Endothelial cell of umbilical vein (primary cell): ENCODE data around the gene LRP11. TPM values are rescaled to one million over a fixed set of nuclear protein-coding genes. Genes with fewer than 3 reads are reported as not detected.

ENCODE experiments used
- BruUV-seq: library from RNA; stranded (reverse); fragments of 400-500 nt; replicated peaks from 2 replicates; lab custom pipeline; 2021; lab: Mats Ljungman, UMichigan
- CTCF ChIA-PET: fragments of 300-600, 350-600 bp; sonication (Branson Sonifier 250); formaldehyde crosslinking; loops from one replicate; lab custom pipeline; 2021; ENCODE audit warnings: antibody characterized with exemption, inconsistent platforms; lab: Charles Lee
- POLR2A ChIA-PET: fragments of 300-600, 350-600 bp; sonication (Branson Sonifier 250); formaldehyde crosslinking; loops from one replicate; lab custom pipeline; 2021; ENCODE audit warnings: antibody characterized with exemption, inconsistent platforms; lab: Charles Lee
- DNase-seq: peaks from one replicate; pipeline ENCODE4 v3.0.0-alpha.2; 2011; ENCODE audit warnings: low read depth, low spot score
- FAIRE-seq: peaks from 2 replicates; lab custom pipeline; 2011; peaks lifted over from hg19 to GRCh38; lab: Jason Lieb, UNC
- H2AFZ ChIP-seq: 2 replicates; pipeline ENCODE4 v1.6.0; 2012; ENCODE audit warnings: low read depth, low read length, control low read depth, inconsistent platforms
- H3K27ac ChIP-seq: 2 replicates; pipeline ENCODE4 v1.5.1; 2011; ENCODE audit warnings: low read depth, mild to moderate bottlenecking, control low read depth, low read length, moderate library complexity; ENCODE audit not compliant: insufficient read depth
- H3K27me3 ChIP-seq, 2 experiments: 2 replicates each; pipeline versions ENCODE4 v1.6.0 to v1.6.1; 2011; ENCODE audit warnings: low read length in 2 of 2, mixed read lengths in 1 of 2; ENCODE audit not compliant: control insufficient read depth in 2 of 2, insufficient read depth in 2 of 2
- H3K36me3 ChIP-seq, 2 experiments: 2 replicates in 1 of 2; 3 replicates in 1 of 2; pipeline ENCODE4 v1.5.1; 2011; ENCODE audit warnings: low read length in 2 of 2, mild to moderate bottlenecking in 1 of 2, moderate library complexity in 1 of 2; ENCODE audit not compliant: control insufficient read depth in 2 of 2, insufficient read depth in 2 of 2; ENCODE audit errors: extremely low read depth in 1 of 2
- H3K4me1 ChIP-seq: 3 replicates; pipeline ENCODE4 v1.5.1; 2011; ENCODE audit warnings: mild to moderate bottlenecking, low read length; ENCODE audit not compliant: control insufficient read depth, insufficient read depth; ENCODE audit errors: extremely low read depth
- H3K4me2 ChIP-seq: 2 replicates; pipeline ENCODE4 v1.6.1; 2011; ENCODE audit warnings: low read length, control low read depth, mixed read lengths; ENCODE audit not compliant: insufficient read depth
- H3K4me3 ChIP-seq, 3 experiments: fragments of 200-600 bp in 1 of 3; sonication (generic), shearing (Covaris generic) in 1 of 3; replicated peaks in 1 of 3; 2 replicates each; pipeline ENCODE4 v1.5.1; 2011 to 2016; ENCODE audit warnings: control low read depth in 3 of 3, low read length in 3 of 3, mild to moderate bottlenecking in 2 of 3, inconsistent platforms in 1 of 3, low read depth in 1 of 3, moderate library complexity in 1 of 3; ENCODE audit not compliant: insufficient read depth in 1 of 3
- H3K79me2 ChIP-seq: 2 replicates; pipeline ENCODE4 v1.6.0; 2012; ENCODE audit warnings: low read length, inconsistent platforms; ENCODE audit not compliant: control insufficient read depth, insufficient read depth
- H3K9ac ChIP-seq: replicated peaks from 2 replicates; pipeline ENCODE3; 2011; ENCODE audit warnings: low read length, control low read depth; ENCODE audit not compliant: insufficient read depth; ENCODE audit errors: extremely low read depth
- H3K9me1 ChIP-seq: replicated peaks from 3 replicates; pipeline ENCODE4 v1.6.0; 2011; ENCODE audit warnings: mild to moderate bottlenecking, low read length; ENCODE audit not compliant: control insufficient read depth, insufficient read depth; ENCODE audit errors: extremely low read depth
- H3K9me3 ChIP-seq: replicated peaks from 2 replicates; pipeline ENCODE4 v1.5.1; 2012; ENCODE audit warnings: low read length, inconsistent platforms; ENCODE audit not compliant: control insufficient read depth, insufficient read depth
- H4K20me1 ChIP-seq: replicated peaks from 2 replicates; pipeline ENCODE3; 2011; ENCODE audit warnings: mild to moderate bottlenecking, low read length; ENCODE audit not compliant: control insufficient read depth, insufficient read depth; ENCODE audit errors: extremely low read depth
- EZH2 ChIP-seq: IDR thresholded peaks from 2 replicates; pipeline ENCODE4 v1.6.1; 2012; ENCODE audit warnings: borderline replicate concordance, low read depth, mild to moderate bottlenecking, moderate library complexity, low read length, inconsistent platforms; ENCODE audit not compliant: severe bottlenecking
- FOS ChIP-seq: IDR thresholded peaks from 2 replicates; pipeline ENCODE4 v1.6.1; 2011; ENCODE audit warnings: mild to moderate bottlenecking, low read length, moderate library complexity, borderline replicate concordance; ENCODE audit not compliant: insufficient read depth
- GATA2 ChIP-seq: IDR thresholded peaks from 2 replicates; pipeline ENCODE4 v1.7.0; 2011; ENCODE audit warnings: low read depth, mild to moderate bottlenecking, moderate library complexity, mixed read lengths, low read length; ENCODE audit not compliant: insufficient read length, insufficient read depth
- JUN ChIP-seq: IDR thresholded peaks from 2 replicates; pipeline ENCODE4 v1.6.1; 2011; ENCODE audit warnings: borderline replicate concordance, low read depth; ENCODE audit not compliant: insufficient read length, insufficient read depth
- MAX ChIP-seq: IDR thresholded peaks from 2 replicates; pipeline ENCODE4 v1.6.1; 2011; ENCODE audit not compliant: insufficient read depth, insufficient read length
- MYC ChIP-seq: IDR thresholded peaks from one replicate; pipeline ENCODE4 v1.6.1; 2011; ENCODE audit warnings: mild to moderate bottlenecking, low read depth, low read length
- POLR2A ChIP-seq: IDR thresholded peaks from 2 replicates; pipeline ENCODE4 v1.6.1; 2012; ENCODE audit warnings: low read depth, mild to moderate bottlenecking, control low read depth, low read length
- POLR2AphosphoS5 ChIP-seq: IDR thresholded peaks from 2 replicates; pipeline ENCODE4 v1.6.1; 2012; ENCODE audit warnings: low read depth, mild to moderate bottlenecking, control low read depth, low read length, moderate library complexity; ENCODE audit not compliant: insufficient read depth
- dilution Hi-C: fragments of 300-500 bp; cut with MboI; formaldehyde crosslinking; loops from one replicate; pipeline ENCODE4 v1.15.0; 2019; ENCODE audit warnings: low sequenced_read_pairs; ENCODE audit not compliant: extremely low pct_ligation_motif_present
- intact Hi-C: fragments of 100-400 bp; cut with micrococcal nuclease; formaldehyde crosslinking; loops from one replicate; pipeline ENCODE4 v1.10.0; 2022
- polyA plus RNA-seq, 4 experiments: library from polyadenylated mRNA; depleted of rRNA in 3 of 4; stranded (reverse) in 3 of 4; unstranded in 1 of 4; fragments of >200 nt; gene quantifications; 2 replicates each; pipeline versions ENCODE4 v1.2.1 to v1.2.3, GENCODE V29; 2011 to 2012; ENCODE audit warnings: missing spikeins in 1 of 4
- total RNA-seq: library from RNA; stranded (reverse); gene quantifications from 2 replicates; pipeline ENCODE4 v1.2.3, GENCODE V29; 2021
- TF ChIP-seq, protein P1 (sequence below), 2 donors: IDR thresholded peaks; 1 replicate in 1 of 2; 2 replicates in 1 of 2; pipeline ENCODE4 v1.5.1; 2011; ENCODE audit warnings: low read length in 2 of 2, mild to moderate bottlenecking in 2 of 2, moderate library complexity in 2 of 2, control low read depth in 1 of 2, inconsistent platforms in 1 of 2, low read depth in 1 of 2; ENCODE audit not compliant: insufficient read depth in 1 of 2; ENCODE audit errors: extremely low read depth in 1 of 2

LRP11 gene
- total and polyA plus RNA-seq, 2 donors (not counting 3 experiments of a cell fraction or from before 2014, with no cell fraction given) = 23.1 to 59.1 TPM

DNA sequence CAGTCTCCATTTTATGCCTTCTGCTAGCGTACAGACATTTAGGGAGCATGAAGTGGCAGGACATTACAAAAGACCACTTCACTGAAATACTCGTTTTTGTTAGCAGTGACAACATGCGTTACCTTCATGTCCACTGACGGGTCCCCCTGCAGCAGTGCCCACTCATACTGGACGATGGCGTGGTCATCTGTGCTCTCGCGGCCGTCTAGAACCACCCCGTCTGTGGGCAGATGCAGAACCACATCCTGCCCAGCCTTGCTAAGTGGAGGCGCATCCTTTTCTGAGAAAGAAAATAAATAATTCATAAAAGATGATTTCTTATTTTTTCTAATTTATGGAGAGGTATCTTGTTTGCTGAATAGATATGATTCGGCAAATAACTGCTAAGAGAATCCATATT is 11.3 kb downstream of the LRP11 start:
- no peaks in the 10 kb centered on the region for H4K20me1 ChIP-seq
- DNase-seq (peak; percentile 45), FAIRE-seq (no peak)
- H3K4me2 ChIP-seq = peak overlapping the region; percentile 97
- POLR2A ChIA-PET = no interaction called here
- no TSS peak for BruUV-seq
- peaks cover 65% of the 10 kb centered on the region for H3K4me1 ChIP-seq
- no peaks in the 10 kb centered on the region for H3K27me3 ChIP-seq
- H3K4me3 ChIP-seq = peak overlapping the region; percentile 34 to 58 (median 44)
- H3K9me3 ChIP-seq = no peaks in the 10 kb centered on the region
- CTCF ChIA-PET = interaction anchor here (0.8 kb wide), 1 partner anchor 12 kb away, joined by 3 read pairs; no protein-coding TSS in a partner anchor
- TF ChIP-seq GATA2 = no peak
- TF ChIP-seq POLR2AphosphoS5 = no peak
- no peak for TF ChIP-seq JUN
- TF ChIP-seq MAX = no peak
- TF ChIP-seq, protein P1, sequence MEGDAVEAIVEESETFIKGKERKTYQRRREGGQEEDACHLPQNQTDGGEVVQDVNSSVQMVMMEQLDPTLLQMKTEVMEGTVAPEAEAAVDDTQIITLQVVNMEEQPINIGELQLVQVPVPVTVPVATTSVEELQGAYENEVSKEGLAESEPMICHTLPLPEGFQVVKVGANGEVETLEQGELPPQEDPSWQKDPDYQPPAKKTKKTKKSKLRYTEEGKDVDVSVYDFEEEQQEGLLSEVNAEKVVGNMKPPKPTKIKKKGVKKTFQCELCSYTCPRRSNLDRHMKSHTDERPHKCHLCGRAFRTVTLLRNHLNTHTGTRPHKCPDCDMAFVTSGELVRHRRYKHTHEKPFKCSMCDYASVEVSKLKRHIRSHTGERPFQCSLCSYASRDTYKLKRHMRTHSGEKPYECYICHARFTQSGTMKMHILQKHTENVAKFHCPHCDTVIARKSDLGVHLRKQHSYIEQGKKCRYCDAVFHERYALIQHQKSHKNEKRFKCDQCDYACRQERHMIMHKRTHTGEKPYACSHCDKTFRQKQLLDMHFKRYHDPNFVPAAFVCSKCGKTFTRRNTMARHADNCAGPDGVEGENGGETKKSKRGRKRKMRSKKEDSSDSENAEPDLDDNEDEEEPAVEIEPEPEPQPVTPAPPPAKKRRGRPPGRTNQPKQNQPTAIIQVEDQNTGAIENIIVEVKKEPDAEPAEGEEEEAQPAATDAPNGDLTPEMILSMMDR (IDR thresholded peaks at IDR 0.05; ENCODE audit: extremely low read depth in 1 of 2, insufficient read depth in 1 of 2, low read depth in 1 of 2, low read length in 2 of 2) = no peak
- no peak for TF ChIP-seq FOS
- no peak for TF ChIP-seq POLR2A
- no peak for TF ChIP-seq EZH2
- TF ChIP-seq MYC = no peak
- no peaks in the 10 kb centered on the region for H3K9me1 ChIP-seq
- peaks cover 33% of the 10 kb centered on the region for H3K79me2 ChIP-seq
- intact Hi-C loops (no loop called here), dilution Hi-C loops (no loop called here)
- H3K9ac ChIP-seq = peak overlapping the region; percentile 78
- peak overlapping the region; percentile 33 for H2AFZ ChIP-seq
- no peaks in the 10 kb centered on the region for H3K36me3 ChIP-seq
- H3K27ac ChIP-seq = peak overlapping the region; percentile 74
